Muscle of arm (tissue), 12 donors: ENCODE measurements around the gene CIPC. TPM values are rescaled to one million over a fixed set of nuclear protein-coding genes. Genes with fewer than 3 reads are reported as not detected.

Experiments used
- DNase-seq: peaks from one replicate; pipeline ENCODE4 v3.0.0-alpha.2; 2013
- polyA plus RNA-seq, 12 donors: library from polyadenylated mRNA; unstranded; fragments of 120-200 nt; gene quantifications; one replicate each; pipeline ENCODE4 v1.2.1, GENCODE V29; 2013; ENCODE audit not compliant: insufficient read length in 12 of 12

The CIPC gene
- polyA plus RNA-seq, 12 donors, result 14.2 to 31.8 (median 24.7) TPM; not detected in 1

DNA sequence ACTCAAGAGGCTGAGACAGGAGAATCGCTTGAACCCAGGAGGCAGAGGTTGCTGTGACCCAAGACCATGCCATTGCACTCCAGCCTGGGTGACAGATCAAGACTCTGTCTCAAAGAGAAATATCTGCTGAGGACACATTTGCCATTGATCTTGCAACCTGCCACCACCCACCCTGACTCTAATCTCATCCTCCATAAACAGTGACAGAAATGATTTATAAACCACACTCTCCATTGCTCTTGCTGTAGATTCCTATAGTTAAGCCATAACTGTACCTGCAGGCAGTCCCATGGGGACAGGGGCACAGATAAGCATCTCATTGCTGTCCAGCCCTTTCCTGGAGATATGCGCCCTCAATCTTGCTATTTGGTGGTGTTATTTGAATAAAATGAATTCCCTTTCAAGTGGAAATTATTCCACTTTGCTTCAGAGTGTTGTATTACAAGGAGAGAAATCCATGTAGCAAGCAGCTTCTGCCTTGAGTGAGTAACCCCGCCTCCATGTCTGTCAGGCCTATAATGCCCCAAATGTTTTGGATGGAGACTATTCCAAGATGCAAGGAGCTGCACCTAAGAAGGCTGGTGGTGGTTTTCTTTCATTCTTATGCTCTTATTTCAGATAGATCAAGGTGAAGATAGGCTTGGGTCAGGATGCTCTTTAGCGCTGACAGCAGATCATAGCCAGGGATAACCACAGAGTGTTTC is 46.5 kb downstream of the CIPC start:
- DNase-seq, result no peak

DNA sequence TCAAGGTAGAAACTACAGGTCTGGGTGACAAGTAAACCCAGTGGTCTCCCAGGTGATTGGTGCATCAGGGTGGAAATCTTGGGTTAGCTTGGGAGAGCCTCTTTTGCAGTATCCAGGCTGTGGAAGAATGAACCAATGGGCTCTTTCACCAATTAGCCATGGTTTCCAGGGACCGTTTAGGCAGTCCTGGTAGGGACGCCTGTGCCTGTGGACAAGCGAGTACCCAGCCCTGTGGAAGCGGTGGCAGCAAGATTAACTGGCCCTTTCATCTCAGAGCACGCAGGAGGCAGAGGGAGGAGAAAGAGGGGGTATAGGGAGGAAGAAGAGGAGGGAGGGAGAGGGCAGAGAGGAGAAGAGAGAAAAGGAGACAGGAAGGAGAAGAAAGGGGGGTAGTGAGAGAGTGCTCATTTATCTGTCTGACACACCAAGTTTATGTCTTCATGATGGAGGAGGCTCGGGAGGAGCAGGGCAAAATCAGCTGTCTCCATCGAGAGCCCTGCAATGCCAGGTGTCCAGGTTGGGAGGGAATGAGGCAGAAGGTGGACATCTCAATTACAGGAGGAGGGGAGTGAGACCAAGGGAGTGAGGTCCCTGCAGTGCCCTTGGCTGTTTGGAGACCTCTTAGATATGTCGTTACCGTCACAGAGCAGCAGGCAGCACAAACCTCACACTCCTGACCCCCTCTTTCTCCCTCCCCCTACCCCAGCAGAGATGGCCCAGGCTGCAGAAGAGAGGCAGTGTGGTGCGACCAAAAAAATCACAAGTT is 48.1 kb downstream of the CIPC start:
- no peak for DNase-seq

DNA sequence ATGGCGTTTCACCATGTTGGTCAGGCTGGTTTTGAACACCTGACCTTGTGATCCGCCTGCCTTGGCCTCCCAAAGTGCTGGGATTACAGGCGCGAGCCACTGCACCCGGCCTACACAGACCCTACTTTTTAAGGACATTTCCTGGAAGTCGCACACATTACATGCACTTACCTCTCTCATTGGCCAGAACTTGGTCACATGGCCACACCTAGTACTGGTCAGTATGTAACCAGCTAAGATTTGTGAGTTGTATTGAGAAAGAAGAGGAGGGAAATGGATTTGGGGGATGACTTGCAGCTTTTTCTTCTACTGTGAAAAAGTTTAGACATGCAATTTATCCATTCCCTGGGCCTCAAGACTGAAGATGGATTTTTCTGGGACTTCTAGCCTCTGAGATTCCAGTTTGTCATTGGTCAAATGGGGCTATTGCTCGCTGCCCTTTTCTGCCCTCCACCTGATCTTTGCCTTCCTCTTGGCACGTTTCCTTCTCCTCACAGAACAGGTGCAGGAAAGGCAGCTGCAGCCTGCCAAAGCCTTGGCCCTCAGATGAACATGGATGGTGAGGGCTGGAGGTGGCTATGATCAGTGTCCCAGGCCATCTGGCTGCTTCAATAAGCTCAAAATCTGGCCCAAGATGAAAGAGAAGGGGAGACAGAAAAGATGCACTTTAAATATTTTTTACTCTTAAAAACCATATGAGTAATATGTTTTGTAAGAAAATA is 50.6 kb downstream of the CIPC start:
- no peak for DNase-seq

DNA sequence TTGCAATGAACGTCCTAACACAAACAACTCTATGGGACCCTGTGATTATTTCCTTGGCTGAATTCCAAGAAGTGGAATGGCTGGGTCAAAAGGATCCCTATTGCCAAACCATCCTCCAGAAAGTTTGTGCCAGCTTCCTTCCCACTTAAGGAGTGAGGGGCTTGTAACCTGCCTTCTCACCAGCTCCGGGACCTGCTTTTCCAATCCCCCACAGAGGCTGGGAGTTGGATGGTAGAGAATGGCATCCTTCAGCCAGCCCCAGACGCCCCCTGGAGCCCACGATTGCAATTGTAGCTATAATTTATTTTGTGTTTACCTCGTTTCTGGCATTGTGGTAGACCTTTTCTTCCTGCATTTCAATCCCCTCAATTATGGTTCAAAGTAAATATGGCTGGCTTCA is 53.2 kb downstream of the CIPC start:
- no peak for DNase-seq

DNA sequence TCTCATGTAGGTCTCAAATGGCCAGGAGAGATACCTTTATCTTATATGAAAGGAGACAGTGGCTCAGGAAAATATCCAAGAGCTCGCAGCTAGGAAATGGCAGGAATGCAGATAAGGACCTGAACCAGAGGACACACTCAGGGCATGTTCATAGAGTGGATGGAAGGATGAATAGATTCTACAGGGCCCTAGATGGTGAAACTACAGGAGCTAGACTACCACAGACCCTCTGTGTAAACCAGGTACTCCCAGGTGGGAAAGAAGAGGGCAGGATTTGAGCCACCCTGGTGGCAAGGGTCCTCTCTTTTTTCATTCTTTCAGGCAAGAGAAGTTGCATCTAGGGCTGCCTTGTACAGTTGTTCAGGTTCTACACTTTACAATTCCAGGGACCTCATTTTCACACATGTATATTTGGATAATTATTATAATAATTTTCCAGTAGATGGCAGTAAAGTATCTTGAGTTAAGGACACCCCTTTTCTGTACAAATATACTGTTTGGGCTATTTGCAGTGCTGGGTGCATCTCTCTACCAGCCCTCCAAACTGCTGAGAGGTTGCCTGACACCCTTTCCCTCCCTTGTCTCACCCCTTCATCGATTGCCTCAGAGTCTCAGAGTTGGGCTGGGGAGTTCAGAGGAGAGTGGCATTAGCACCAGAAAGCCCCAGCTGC is 54.0 kb downstream of the CIPC start:
- no peak for DNase-seq

DNA sequence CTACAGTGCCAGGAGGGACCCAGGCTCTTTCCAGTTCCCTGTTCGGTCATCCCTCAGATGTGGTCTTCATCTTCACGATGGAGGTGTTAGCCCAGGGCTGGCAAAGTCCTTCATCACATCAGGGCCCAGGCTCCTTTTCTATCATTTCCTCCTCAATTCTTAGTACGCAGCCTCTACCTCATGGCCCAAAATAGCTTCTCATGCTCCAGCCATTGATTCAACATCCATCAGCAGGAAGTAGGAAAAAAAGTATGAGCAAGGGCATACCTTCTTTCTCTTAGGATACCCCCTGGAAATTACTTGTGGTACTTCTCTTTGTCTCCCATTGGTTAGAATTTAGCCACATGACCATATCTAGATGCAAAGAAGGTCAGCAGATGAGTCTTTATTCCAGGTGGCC is 55.7 kb downstream of the CIPC start:
- DNase-seq, result no peak

DNA sequence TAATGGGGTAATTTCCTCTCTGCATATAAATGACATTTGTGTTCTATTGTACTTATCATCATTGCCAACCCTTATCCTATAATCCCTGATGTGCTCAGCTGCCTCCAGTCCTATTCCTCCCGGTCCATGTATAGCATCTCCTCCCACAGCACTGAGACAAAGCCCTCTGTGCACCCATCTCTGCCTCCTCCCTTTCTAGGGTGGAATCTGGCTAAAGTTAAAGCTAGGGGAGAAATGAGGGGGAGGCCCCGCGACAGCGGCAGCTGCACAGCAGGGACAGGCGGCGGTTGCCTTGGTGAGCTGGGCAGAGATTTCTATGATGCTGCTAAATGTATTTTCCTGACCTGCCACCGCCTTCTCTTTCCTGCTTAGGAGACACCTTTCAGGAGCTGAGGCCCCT is 56.4 kb downstream of the CIPC start:
- DNase-seq, result no peak

DNA sequence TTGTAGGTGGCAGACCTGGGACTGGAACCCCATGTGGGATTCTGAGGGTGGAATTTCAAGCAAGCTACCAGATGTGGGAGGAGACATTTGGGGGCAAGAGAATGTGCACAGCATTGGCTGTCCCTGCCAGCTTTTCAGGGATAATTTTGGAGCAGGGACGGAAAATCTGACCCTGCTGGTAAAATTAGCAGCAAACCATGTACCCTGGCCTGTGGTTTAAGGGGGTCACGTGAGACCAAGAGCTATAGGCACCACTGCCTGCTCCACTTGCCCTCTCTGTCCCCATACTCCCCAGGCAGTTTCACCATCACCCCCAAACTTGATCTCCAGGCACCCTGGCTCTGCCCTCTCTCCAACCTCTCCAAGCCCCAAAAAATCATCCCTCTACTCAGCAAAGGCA is 57.0 kb downstream of the CIPC start:
- DNase-seq, result no peak

DNA sequence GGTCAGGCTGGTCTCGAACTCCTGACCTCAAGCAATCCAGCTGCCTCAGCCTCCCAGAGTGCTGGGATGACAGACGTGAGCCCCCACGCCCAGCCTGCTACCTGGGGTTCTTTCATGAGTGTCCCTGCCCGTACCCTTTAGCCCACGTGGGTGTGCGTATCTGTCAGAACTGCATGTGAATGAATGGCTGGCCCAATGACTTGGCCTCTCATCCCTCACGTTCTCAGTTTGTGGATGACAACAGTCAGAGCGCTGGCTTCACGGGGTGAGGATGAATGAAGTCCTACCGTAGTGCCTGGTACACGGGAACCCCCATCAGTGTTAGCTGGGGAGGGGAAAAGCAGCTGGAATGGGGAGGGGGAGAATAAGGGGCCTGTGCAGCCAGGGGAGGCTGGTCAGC is 59.7 kb downstream of the CIPC start:
- no peak for DNase-seq

DNA sequence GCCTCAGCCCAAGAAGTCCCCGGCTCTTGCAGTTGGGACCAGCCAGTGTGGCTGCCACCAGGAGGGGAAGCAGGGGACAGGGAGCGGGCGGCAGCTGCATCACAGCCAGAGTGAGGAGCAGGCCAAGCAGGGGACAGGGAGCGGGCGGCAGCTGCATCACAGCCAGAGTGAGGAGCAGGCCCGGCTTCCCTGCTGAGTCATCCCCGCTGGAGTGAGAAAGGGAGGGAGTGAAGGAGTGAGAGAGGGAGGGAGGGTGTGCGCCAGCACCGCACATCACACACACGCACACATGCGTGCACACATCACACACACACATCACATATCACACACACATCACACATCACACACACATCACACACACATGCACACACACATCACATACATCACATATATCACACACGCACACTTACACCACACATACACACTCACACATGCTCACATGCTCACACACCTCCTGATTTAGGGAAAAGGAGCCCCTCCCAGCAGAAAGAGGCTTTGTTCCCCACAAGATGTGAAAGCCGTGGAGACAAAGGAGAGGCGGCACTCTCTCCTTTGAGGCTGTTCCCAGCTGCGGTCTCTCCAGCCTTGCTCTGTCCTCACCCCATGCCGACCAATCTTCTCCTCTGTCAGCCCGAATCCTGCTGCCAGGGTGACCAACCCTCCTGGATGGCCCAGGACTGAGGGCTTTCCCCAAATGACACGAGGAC is 60.3 kb downstream of the CIPC start:
- no peak for DNase-seq

DNA sequence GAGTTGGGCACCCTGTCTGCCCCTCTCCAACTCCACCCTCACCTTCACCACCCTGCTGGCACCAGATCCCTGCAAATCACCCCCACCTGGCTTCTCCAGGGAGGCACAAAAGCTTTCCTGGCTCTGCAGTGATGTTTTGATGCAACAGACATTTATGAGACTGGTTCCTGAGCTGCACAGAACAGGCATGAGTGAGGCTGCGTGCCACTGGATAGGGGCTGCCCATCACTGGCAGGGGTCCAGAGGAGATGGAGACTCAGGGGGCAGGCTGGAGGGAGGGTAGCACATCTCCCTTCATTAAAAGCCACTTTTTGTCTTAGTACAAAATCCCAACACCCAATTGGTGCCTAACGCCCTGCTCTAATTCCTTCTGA is 60.8 kb downstream of the CIPC start:
- no peak for DNase-seq

DNA sequence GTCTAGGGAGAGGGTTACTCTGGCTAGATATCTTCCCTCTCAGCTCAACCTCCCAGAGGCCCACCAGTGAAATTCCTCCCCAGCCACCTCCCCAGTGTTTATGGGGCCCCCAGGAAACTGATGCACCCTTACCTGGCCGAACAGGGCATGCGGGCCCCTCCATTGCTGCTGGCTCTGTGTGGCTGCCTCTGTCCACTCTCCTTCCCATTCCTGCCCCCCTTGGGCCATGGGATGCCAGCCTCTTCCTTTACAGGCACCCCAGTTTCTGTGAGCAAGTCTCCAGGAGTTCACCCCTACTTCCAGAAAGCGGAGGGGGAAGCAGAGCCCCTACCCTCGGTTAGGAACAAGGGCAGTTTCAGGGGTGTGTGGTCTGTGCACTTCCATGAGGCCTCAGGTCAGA is 63.0 kb downstream of the CIPC start:
- DNase-seq, result no peak

Other genes starting within 250 kb of the CIPC start
- gene IRF2BPL, start 69.5 kb upstream of the CIPC start, polyA plus RNA-seq, result 100 to 1,000 TPM in 1 of 12 donors, 10 to 100 TPM in 11; 13.9 to 338 (median 19.7) TPM
- under 1 TPM in 10 of 12 donors, not detected in 2; 0.26 to 0.69 (median 0.55) TPM for gene ZDHHC22, start 43.5 kb downstream of the CIPC start, polyA plus RNA-seq
- gene TMEM63C, start 83.5 kb downstream of the CIPC start, polyA plus RNA-seq, result 10 to 100 TPM in 1 of 12 donors, 1 to 10 TPM in 6, under 1 TPM in 4, not detected in 1; 0.27 to 15.1 (median 1.0) TPM
- gene NGB, start 172.9 kb downstream of the CIPC start, polyA plus RNA-seq, result not detected
- 10 to 100 TPM in 11 of 12 donors, not detected in 1; 19.1 to 36.9 (median 32.0) TPM for gene POMT2, start 222.6 kb downstream of the CIPC start, polyA plus RNA-seq
- 10 to 100 TPM in 11 of 12 donors, not detected in 1; 18.3 to 28.1 (median 23.1) TPM for gene GSTZ1, start 222.8 kb downstream of the CIPC start, polyA plus RNA-seq